ENCODE data around the gene OBSL1.

Gene OBSL1

GRCh38 chr2:219502618-219503017 lies 68.7 kb downstream of the OBSL1 start:
- H3K4me1 ChIP-seq (ENCODE audit: control insufficient read depth, low read length), result peaks cover 19% of the 10 kb centered on the region
- no peaks in the 10 kb centered on the region for H3F3A ChIP-seq (ENCODE audit: control insufficient read depth, insufficient read depth)
- no peaks in the 10 kb centered on the region for H3K36me3 ChIP-seq (ENCODE audit: control insufficient read depth, low read length)

GRCh38 chr2:219501849-219502248 lies 69.5 kb downstream of the OBSL1 start:
- Histone ChIP-seq H3F3A (ENCODE audit: control insufficient read depth, insufficient read depth) (no peaks in the 10 kb centered on the region), H3K27ac (ENCODE audit: low read depth, low read length) (no peak overlapping the region), H3K79me2 (ENCODE audit: control insufficient read depth, low read length) (peaks cover 10% of the 10 kb centered on the region; the same call in 1 of the 2 replicates), H3K4me1 (ENCODE audit: control insufficient read depth, low read length) (peaks cover 22% of the 10 kb centered on the region), H3K9me2 (replicated peaks; ENCODE audit: control insufficient read depth, low read length) (no peaks in the 10 kb centered on the region), H3K27me3 (ENCODE audit: control insufficient read depth, low read length) (peaks cover 14% of the 10 kb centered on the region), H3K36me3 (ENCODE audit: control insufficient read depth, low read length) (no peaks in the 10 kb centered on the region), H4K20me1 (ENCODE audit: control insufficient read depth, insufficient read depth, low read depth, low read length) (no peaks in the 10 kb centered on the region), H3K4me3 (ENCODE audit: low read length) (no peak overlapping the region), H3K4me2 (ENCODE audit: low read length) (no peak overlapping the region), H3K9me3 (ENCODE audit: control insufficient read depth, insufficient read depth, low read length) (no peaks in the 10 kb centered on the region)
- TF ChIP-seq EZH2phosphoT487 (IDR thresholded peaks at IDR 0.05; ENCODE audit: borderline replicate concordance, low read length), result no peak
- no peak for TF ChIP-seq CTCF (IDR thresholded peaks at IDR 0.05; ENCODE audit: low read depth, low read length, poor library complexity, severe bottlenecking)

More at GRCh38 chr2:219502618-219503017, 68.7 kb downstream of the OBSL1 start:
- Histone ChIP-seq H3K4me2 (ENCODE audit: low read length) (no peak overlapping the region), H3K9me3 (ENCODE audit: control insufficient read depth, insufficient read depth, low read length) (no peaks in the 10 kb centered on the region), H3K27me3 (ENCODE audit: control insufficient read depth, low read length) (peaks cover 7% of the 10 kb centered on the region), H3K9me2 (replicated peaks; ENCODE audit: control insufficient read depth, low read length) (no peaks in the 10 kb centered on the region), H4K20me1 (ENCODE audit: control insufficient read depth, insufficient read depth, low read depth, low read length) (no peaks in the 10 kb centered on the region), H3K79me2 (ENCODE audit: control insufficient read depth, low read length) (peaks cover 10% of the 10 kb centered on the region; the same call in 1 of the 2 replicates), H3K4me3 (ENCODE audit: low read length) (no peak overlapping the region), H3K27ac (ENCODE audit: low read depth, low read length) (no peak overlapping the region)
- no peak for TF ChIP-seq CTCF (IDR thresholded peaks at IDR 0.05; ENCODE audit: low read depth, low read length, poor library complexity, severe bottlenecking)
